Measurements from ENCODE around the gene TST. TPM values are rescaled to one million over a fixed set of nuclear protein-coding genes. Genes with fewer than 3 reads are reported as not detected.

The TST gene
- total and polyA plus RNA-seq, 9 of the 15 experiments (the other 6 are each of a cell fraction or from before 2014, with no cell fraction given), result 1.4 to 26.9 (median 12.4) TPM

DNA sequence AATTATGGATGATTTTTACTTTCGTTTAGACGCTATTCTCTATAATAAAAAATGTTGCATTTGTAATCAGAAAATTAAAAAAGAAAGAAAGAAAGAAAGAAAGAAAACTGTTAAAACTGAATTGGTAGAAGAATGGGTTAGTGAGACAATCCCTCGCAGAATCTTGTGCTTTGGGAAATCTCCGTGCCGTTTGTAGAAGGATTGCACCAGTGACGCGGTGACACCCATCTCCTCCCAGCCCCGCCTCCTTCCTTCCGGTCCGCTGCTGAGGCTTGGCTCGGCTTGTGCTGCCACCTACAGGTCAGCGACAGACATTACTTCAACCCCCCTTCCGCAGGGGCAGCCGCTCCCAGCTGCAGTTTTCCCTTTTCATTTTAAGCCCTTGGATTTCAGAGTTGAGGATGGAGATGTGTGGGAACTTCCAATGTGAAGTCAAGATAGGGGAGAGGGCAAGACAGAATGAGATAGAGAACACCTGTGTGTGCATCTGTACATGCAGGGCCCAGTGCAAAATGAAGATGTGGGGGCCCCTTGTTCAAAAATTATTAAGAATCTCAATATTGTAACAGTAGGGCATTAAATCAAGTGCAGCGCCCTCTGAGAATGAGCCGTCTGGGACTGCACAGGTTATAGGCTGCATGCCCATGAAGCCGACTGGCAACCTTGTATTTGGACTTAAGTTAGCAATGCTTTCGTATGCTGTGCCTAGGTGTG lies 41.1 kb downstream of the TST start (continued):
- TF ChIP-seq, protein P1, sequence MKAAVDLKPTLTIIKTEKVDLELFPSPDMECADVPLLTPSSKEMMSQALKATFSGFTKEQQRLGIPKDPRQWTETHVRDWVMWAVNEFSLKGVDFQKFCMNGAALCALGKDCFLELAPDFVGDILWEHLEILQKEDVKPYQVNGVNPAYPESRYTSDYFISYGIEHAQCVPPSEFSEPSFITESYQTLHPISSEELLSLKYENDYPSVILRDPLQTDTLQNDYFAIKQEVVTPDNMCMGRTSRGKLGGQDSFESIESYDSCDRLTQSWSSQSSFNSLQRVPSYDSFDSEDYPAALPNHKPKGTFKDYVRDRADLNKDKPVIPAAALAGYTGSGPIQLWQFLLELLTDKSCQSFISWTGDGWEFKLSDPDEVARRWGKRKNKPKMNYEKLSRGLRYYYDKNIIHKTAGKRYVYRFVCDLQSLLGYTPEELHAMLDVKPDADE (conservative IDR thresholded peaks at IDR 0.05; ENCODE audit: control insufficient read depth, low read depth, low read length), result no peak
- no peak for TF ChIP-seq MCM2 (IDR thresholded peaks at IDR 0.05; ENCODE audit: low read depth)
- no peak for TF ChIP-seq ZNF41 (CRISPR knock-in tag; conservative IDR thresholded peaks at IDR 0.05)
- TF ChIP-seq ZKSCAN1 (IDR thresholded peaks at IDR 0.05; ENCODE audit: low read depth, low read length), result no peak
- peak; percentile 92 for TF ChIP-seq ETV5 (CRISPR knock-in tag; IDR thresholded peaks at IDR 0.05; ENCODE audit: low read depth)
- TF ChIP-seq ILK (tag; IDR thresholded peaks at IDR 0.05; ENCODE audit: borderline replicate concordance, low read depth), result no peak
- TF ChIP-seq RBM34 (IDR thresholded peaks at IDR 0.05; ENCODE audit: borderline replicate concordance, insufficient read depth, low read length), result no peak
- TF ChIP-seq, protein P2, sequence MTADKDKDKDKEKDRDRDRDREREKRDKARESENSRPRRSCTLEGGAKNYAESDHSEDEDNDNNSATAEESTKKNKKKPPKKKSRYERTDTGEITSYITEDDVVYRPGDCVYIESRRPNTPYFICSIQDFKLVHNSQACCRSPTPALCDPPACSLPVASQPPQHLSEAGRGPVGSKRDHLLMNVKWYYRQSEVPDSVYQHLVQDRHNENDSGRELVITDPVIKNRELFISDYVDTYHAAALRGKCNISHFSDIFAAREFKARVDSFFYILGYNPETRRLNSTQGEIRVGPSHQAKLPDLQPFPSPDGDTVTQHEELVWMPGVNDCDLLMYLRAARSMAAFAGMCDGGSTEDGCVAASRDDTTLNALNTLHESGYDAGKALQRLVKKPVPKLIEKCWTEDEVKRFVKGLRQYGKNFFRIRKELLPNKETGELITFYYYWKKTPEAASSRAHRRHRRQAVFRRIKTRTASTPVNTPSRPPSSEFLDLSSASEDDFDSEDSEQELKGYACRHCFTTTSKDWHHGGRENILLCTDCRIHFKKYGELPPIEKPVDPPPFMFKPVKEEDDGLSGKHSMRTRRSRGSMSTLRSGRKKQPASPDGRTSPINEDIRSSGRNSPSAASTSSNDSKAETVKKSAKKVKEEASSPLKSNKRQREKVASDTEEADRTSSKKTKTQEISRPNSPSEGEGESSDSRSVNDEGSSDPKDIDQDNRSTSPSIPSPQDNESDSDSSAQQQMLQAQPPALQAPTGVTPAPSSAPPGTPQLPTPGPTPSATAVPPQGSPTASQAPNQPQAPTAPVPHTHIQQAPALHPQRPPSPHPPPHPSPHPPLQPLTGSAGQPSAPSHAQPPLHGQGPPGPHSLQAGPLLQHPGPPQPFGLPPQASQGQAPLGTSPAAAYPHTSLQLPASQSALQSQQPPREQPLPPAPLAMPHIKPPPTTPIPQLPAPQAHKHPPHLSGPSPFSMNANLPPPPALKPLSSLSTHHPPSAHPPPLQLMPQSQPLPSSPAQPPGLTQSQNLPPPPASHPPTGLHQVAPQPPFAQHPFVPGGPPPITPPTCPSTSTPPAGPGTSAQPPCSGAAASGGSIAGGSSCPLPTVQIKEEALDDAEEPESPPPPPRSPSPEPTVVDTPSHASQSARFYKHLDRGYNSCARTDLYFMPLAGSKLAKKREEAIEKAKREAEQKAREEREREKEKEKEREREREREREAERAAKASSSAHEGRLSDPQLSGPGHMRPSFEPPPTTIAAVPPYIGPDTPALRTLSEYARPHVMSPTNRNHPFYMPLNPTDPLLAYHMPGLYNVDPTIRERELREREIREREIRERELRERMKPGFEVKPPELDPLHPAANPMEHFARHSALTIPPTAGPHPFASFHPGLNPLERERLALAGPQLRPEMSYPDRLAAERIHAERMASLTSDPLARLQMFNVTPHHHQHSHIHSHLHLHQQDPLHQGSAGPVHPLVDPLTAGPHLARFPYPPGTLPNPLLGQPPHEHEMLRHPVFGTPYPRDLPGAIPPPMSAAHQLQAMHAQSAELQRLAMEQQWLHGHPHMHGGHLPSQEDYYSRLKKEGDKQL (CRISPR knock-in tag; IDR thresholded peaks at IDR 0.05; ENCODE audit: borderline replicate concordance), result no peak
- no peak for TF ChIP-seq HDAC8 (tag; IDR thresholded peaks at IDR 0.05)
- TF ChIP-seq, protein P3, sequence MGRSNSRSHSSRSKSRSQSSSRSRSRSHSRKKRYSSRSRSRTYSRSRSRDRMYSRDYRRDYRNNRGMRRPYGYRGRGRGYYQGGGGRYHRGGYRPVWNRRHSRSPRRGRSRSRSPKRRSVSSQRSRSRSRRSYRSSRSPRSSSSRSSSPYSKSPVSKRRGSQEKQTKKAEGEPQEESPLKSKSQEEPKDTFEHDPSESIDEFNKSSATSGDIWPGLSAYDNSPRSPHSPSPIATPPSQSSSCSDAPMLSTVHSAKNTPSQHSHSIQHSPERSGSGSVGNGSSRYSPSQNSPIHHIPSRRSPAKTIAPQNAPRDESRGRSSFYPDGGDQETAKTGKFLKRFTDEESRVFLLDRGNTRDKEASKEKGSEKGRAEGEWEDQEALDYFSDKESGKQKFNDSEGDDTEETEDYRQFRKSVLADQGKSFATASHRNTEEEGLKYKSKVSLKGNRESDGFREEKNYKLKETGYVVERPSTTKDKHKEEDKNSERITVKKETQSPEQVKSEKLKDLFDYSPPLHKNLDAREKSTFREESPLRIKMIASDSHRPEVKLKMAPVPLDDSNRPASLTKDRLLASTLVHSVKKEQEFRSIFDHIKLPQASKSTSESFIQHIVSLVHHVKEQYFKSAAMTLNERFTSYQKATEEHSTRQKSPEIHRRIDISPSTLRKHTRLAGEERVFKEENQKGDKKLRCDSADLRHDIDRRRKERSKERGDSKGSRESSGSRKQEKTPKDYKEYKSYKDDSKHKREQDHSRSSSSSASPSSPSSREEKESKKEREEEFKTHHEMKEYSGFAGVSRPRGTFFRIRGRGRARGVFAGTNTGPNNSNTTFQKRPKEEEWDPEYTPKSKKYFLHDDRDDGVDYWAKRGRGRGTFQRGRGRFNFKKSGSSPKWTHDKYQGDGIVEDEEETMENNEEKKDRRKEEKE (IDR thresholded peaks at IDR 0.05; ENCODE audit: borderline replicate concordance in 1 of 2, control insufficient read depth in 1 of 2, low read depth in 2 of 2, low read length in 1 of 2), result no peak
- TF ChIP-seq ETV1 (tag; conservative IDR thresholded peaks at IDR 0.05; ENCODE audit: low read depth), result peak; percentile 96
- TF ChIP-seq SMARCC2 (IDR thresholded peaks at IDR 0.05; ENCODE audit: low read depth), result no peak
- TF ChIP-seq ZNF584 (CRISPR knock-in tag; IDR thresholded peaks at IDR 0.05; ENCODE audit: low read depth), result no peak
- TF ChIP-seq TAF9B (IDR thresholded peaks at IDR 0.05; ENCODE audit: partially characterized antibody), result peak; percentile 12
- TF ChIP-seq RFX5 (IDR thresholded peaks at IDR 0.05; ENCODE audit: low read depth, low read length), result no peak
- TF ChIP-seq RBM39 (optimal IDR thresholded peaks at IDR 0.05; ENCODE audit: low read depth, low read length), result no peak

Measured in K562 (cell line).